Mucosa of rectum (tissue), 2 donors: ENCODE results near the gene ZNF184.

Experiments
- H3K27ac ChIP-seq, 2 donors: one replicate each; pipeline ENCODE4 v1.7.0; 2013; ENCODE audit warnings: inconsistent platforms in 2 of 2, low read depth in 2 of 2, low read length in 2 of 2
- H3K27me3 ChIP-seq, 2 donors: one replicate each; pipeline ENCODE4 v1.7.0; 2013; ENCODE audit warnings: low read length in 2 of 2; ENCODE audit not compliant: control insufficient read depth in 2 of 2, insufficient read depth in 2 of 2
- H3K36me3 ChIP-seq, 2 donors: one replicate each; pipeline ENCODE4 v1.7.0; 2013; ENCODE audit warnings: low read length in 2 of 2; ENCODE audit not compliant: control insufficient read depth in 2 of 2, insufficient read depth in 2 of 2
- H3K4me1 ChIP-seq, 2 donors: one replicate each; pipeline ENCODE4 v1.7.0; 2013; ENCODE audit warnings: low read length in 2 of 2, mild to moderate bottlenecking in 1 of 2; ENCODE audit not compliant: control insufficient read depth in 2 of 2, insufficient read depth in 2 of 2
- H3K4me3 ChIP-seq, 2 donors: one replicate each; pipeline ENCODE4 v1.7.0; 2013; ENCODE audit warnings: low read length in 2 of 2
- H3K9ac ChIP-seq, 2 donors: one replicate each; pipeline ENCODE4 v1.7.0; 2013; ENCODE audit warnings: low read length in 2 of 2, low read depth in 1 of 2, mild to moderate bottlenecking in 1 of 2
- H3K9me3 ChIP-seq, 2 donors: one replicate each; pipeline ENCODE4 v1.7.0; 2013; ENCODE audit warnings: low read length in 2 of 2; ENCODE audit not compliant: control insufficient read depth in 2 of 2
- donor health status: healthy.
- donor health status: Normal muscosa, but diverticular disease.

Gene ZNF184

DNA sequence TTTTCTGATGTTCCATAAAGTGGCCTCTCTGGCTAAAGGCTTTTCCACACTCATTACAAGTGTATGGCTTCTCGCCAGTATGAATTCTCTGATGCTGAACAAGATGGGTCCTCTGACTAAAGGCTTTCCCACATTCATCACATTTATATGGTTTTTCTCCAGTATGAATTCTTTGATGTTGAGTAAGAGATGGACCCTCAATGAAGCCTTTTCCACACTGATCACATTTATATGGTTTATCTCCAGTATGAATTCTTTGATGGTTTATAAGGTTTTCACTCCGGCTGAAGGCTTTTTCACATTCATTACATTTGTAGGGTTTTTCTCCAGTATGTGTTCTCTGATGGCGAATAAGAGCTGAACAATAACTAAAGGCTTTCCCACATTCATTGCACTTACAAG, 20.4 kb downstream of the ZNF184 start:
- no peaks in the 10 kb centered on the region for H3K4me1 ChIP-seq
- H3K27me3 ChIP-seq: no peaks in the 10 kb centered on the region
- H3K4me3 ChIP-seq: no peak overlapping the region
- peaks cover 68 to 83% of the 10 kb centered on the region in 2 donors for H3K9me3 ChIP-seq
- H3K27ac ChIP-seq: no peak overlapping the region
- H3K36me3 ChIP-seq: peaks cover 62 to 64% of the 10 kb centered on the region in 2 donors
- H3K9ac ChIP-seq: no peak overlapping the region

DNA sequence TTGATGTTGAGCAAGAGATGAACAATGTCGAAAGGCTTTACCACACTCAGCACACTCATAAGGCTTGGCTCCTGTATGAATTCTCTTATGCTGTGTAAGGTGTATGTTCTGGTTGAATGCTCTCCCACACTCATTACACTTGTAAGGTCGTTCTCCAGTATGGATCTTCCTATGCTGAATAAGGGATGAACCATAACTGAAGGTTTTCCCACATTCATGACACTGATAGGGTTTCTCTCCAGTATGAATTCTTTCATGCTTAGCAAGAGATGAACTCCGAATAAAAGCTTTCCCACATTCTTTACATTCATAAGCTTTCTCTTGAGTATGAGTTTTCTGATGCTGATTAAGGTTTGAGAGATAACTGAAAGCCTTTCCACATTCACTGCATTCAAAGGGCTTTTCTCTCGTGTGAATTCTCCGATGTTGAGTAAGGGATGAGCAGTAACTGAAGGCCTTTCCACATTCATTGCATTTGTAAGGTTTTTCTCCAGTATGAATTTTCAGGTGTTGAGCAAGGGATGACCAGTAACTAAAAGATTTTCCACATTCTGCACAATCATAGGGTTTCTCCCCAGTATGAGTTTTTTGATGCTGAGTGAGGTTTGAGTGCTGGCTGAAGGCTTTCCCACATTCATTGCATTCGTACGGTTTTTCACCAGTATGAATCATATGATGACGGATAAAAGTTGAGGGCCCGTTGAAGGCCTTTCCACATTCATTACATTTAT, 21.1 kb downstream of the ZNF184 start:
- no peaks in the 10 kb centered on the region for H3K27me3 ChIP-seq
- no peak overlapping the region for H3K9ac ChIP-seq
- H3K9me3 ChIP-seq: peaks cover 64 to 76% of the 10 kb centered on the region in 2 donors
- no peak overlapping the region for H3K4me3 ChIP-seq
- no peak overlapping the region for H3K27ac ChIP-seq
- no peaks in the 10 kb centered on the region for H3K4me1 ChIP-seq
- H3K36me3 ChIP-seq: peaks cover 55 to 57% of the 10 kb centered on the region in 2 donors

DNA sequence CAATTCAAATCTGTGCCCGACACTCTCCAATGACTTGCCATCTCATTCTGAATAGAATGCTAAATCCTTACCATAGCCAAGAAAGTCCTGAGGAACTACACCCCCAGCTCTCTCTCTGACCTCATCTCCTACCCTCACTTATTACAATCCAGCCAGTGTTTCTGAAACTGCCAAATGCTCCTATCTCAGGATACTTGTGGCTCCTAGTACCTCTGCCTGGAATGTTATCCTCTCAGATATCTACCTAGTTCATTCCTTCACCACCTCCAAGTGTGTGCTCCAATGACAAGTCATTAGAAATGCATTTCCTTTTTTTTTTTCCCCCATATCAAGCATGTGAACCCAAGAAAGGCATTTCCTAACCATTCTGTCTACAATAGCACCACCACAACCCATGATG, 24.4 kb downstream of the ZNF184 start:
- Histone ChIP-seq H3K9ac (no peak overlapping the region), H3K4me1 (no peaks in the 10 kb centered on the region), H3K36me3 (peaks cover 24% of the 10 kb centered on the region in 2 donors), H3K9me3 (peaks cover 50 to 57% of the 10 kb centered on the region in 2 donors), H3K4me3 (no peak overlapping the region), H3K27me3 (no peaks in the 10 kb centered on the region), H3K27ac (no peak overlapping the region)

DNA sequence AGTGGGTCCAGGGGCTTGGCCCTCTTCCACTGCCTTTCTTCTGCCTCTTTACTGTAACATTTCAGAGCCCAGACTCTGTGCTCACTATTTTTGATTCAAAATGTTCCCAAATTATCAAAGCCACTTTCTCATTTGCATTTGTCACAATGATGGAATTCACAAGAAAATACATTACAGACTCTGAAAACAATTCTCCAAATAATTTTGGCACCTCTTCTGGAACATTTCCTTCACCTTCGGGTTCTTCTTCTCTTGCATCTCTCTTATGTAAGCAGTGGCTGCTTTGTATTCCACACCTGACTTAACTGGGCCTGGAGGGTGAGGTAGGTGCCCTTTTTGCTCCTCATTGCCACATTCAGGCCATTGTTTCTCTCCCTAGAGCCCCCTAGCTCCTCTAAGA, 30.0 kb downstream of the ZNF184 start:
- Histone ChIP-seq H3K36me3 (no peaks in the 10 kb centered on the region), H3K27ac (no peak overlapping the region), H3K4me1 (no peaks in the 10 kb centered on the region), H3K9me3 (peaks cover 11 to 18% of the 10 kb centered on the region in 2 donors), H3K4me3 (no peak overlapping the region), H3K9ac (no peak overlapping the region), H3K27me3 (no peaks in the 10 kb centered on the region)

DNA sequence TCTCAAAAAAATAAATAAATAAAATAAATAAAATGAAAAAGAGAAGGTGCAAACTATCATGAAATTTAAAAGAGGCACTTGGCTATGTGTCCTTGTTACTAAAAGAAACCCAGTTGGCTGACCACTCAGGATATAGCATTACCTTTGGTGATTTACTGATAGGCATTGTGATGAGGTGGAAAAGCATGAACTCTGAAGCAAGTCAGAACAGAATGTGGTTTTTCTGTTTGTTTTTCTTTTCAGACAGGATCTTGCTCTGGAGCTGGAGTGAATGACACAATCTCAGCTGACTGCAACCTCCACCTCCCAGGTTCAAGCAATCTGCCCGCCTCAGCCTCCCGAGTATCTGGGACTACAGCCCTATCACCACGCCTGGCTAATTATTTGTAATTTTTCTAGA, 31.9 kb downstream of the ZNF184 start:
- Histone ChIP-seq H3K27me3 (no peaks in the 10 kb centered on the region), H3K9ac (no peak overlapping the region), H3K9me3 (peaks cover 4 to 9% of the 10 kb centered on the region in 2 donors)

DNA sequence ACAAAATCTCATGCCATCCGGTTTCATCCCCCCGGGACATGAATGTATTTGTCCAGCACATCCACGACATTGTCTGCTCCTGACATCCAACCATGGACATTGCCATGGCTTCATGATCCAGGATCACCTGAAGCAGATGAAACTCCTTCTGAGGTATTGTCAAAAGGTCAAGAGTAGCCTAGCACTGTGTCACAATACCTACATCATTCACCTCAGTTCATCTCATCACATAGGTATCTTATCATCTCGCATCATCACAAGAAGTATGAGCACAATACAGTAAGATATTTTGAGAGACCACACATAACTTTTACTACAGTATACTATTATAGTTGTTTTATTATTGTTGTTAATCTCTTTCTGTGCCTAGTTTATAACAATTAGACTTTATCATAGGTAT, 33.5 kb downstream of the ZNF184 start:
- H3K4me3 ChIP-seq: no peak overlapping the region
- no peaks in the 10 kb centered on the region for H3K4me1 ChIP-seq
- no peak overlapping the region for H3K9ac ChIP-seq
- no peak overlapping the region for H3K27ac ChIP-seq
- H3K9me3 ChIP-seq: peaks cover 4% of the 10 kb centered on the region in 2 donors
- no peaks in the 10 kb centered on the region for H3K36me3 ChIP-seq
- H3K27me3 ChIP-seq: no peaks in the 10 kb centered on the region

More for the DNA sequence above, 31.9 kb downstream of the ZNF184 start:
- Histone ChIP-seq H3K36me3 (no peaks in the 10 kb centered on the region), H3K27ac (no peak overlapping the region), H3K4me3 (no peak overlapping the region), H3K4me1 (no peaks in the 10 kb centered on the region)

DNA sequence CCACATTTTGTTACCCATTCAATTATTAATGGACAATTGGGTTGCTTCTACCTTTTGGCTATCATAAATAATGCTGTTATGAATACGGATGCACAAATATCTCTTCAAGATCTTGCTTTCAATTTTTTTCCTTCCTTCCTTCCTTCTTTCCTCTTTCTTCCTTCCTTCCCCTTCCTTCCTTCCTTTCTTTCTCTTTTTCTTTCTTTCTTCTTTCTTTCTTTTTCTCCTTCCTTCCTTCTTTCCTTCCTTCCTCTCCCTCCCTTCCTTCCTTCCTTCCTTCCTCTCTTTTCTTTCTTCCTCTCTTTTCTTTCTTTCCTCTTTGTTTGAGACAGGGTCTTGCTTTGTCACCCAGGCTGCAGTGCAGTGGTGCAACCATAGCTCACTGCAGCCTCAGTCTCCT, 39.2 kb downstream of the ZNF184 start:
- Histone ChIP-seq H3K9ac (no peak overlapping the region), H3K36me3 (no peaks in the 10 kb centered on the region), H3K4me1 (no peaks in the 10 kb centered on the region), H3K27ac (no peak overlapping the region), H3K4me3 (no peak overlapping the region), H3K27me3 (no peaks in the 10 kb centered on the region), H3K9me3 (no peaks in the 10 kb centered on the region)

DNA sequence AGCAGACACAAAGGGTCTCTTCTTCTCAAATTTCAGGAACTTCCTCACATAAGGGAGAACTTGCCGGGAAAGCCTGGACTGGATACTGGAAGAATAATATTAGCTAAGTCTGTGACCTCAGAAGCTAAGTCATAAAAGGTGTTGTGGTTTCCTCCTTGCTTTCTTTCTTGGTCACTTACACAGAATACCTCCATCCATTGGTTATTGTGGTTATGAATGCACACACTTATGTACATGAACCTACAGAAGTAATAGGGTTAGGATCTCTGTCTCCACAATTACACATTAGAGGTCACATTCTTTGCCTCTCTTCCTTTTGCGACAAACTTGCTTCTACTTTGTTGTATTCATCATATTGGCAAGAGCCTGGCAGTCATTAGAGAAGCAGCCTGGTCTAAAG, 43.9 kb downstream of the ZNF184 start:
- Histone ChIP-seq H3K4me1 (no peaks in the 10 kb centered on the region), H3K36me3 (no peaks in the 10 kb centered on the region), H3K27me3 (no peaks in the 10 kb centered on the region), H3K27ac (no peak overlapping the region), H3K9ac (no peak overlapping the region), H3K4me3 (no peak overlapping the region), H3K9me3 (no peaks in the 10 kb centered on the region)

DNA sequence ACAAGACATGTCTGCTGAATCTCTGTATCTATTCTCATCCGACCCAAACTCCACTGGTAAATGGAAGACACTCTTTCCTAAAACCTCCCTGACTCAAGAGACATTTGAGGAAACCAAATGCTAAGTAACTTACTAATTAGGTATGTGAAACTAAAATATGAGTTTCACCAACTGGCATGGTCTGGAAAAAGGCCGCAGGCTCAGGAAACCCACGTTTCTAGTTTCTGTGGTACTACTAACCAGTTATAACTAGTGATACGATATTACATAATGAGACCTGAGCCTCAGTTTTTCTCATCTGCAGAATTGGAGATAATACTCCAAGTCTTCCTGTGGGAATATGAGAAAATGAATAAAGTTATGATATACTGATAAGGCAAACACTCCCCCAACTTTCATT, 44.4 kb downstream of the ZNF184 start:
- Histone ChIP-seq H3K9ac (no peak overlapping the region), H3K4me3 (no peak overlapping the region), H3K27ac (no peak overlapping the region), H3K9me3 (no peaks in the 10 kb centered on the region), H3K36me3 (no peaks in the 10 kb centered on the region), H3K4me1 (no peaks in the 10 kb centered on the region), H3K27me3 (no peaks in the 10 kb centered on the region)

DNA sequence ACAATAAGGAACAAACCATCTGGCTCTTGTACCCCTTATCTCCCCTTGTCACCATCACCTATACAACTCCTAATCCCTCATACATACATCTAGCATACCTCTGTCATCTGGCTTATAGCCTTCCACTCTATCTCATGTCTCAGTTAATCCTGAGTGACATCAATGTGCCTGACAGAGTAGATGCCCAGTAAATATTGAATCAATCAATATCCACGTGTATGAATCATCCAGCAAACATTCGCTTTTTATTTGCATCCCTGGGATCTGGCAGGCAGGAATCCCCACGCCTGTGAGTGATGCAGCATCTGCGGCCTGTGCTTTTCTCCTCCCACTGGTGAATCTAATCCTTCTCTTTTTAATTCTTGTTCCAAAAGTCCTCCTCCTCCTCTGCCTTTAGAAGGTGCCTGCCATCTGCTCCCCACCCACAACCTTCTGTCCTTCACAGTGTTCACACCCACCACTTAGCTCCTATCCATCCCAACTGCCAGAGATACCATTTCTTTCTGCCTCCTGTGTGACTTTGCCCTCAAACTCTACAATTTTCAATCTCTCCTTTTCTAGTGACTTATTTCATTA, 46.8 kb downstream of the ZNF184 start:
- Histone ChIP-seq H3K36me3 (no peaks in the 10 kb centered on the region), H3K9ac (no peak overlapping the region), H3K4me1 (no peaks in the 10 kb centered on the region), H3K27me3 (no peaks in the 10 kb centered on the region), H3K4me3 (no peak overlapping the region), H3K9me3 (no peaks in the 10 kb centered on the region), H3K27ac (no peak overlapping the region)
